ENCODE data around the gene B4GALT7.

B4GALT7 gene

DNA sequence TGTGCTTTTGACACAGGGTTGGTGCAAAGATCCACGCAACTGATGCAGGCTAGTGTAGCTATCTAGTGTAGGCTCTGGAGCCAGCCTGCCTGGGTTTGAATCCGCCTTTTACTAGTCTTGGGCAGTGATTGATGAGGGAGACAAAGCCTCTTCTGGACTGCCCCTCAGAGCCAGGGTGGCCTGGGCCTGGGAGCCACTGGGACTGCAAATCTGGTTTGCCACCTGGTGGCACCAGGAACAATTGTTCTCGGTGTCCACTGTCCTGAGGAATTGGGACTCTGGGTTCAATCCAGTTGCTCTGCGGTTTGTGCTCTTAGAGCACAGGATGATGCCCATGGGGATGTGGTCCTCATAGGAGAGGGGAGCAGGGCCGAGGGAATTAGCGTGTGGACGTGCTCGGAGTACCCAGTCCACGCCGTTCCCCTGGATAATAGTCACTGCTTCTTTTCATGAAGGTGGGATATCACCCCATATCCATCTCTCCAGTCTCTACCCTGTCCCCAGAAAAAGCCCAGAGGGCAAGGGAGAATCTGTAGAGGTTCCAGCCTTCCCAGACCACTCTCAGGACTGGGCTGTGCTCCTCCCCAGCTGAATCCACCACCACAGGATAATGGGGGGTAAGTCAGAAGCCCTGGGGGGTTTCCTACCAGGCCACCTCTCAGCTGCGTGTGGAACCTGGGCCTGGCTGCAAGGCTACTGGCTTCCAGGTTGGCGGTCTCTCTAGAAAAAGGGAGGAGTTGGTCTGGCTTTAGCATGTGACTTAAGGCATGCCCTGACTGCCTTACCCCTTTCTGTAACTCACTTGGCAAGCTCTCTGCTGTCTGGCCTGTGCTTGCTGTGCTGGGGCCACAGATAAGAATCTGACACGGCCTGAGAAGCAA, 1.9 kb downstream of the B4GALT7 start:
- no peak overlapping the region for H3K9ac ChIP-seq (ENCODE audit: low read depth in 1 of 2, low read length in 2 of 2)
- H3K27ac ChIP-seq (ENCODE audit: low read depth, low read length) = no peak overlapping the region
- H3K4me1 ChIP-seq (ENCODE audit: control insufficient read depth in 1 of 2, insufficient read depth in 2 of 2, low read length in 2 of 2) = peaks cover 31 to 42% of the 10 kb centered on the region in 2 donors
- H3K9me3 ChIP-seq (ENCODE audit: control insufficient read depth in 1 of 2, low read length in 2 of 2) = no peaks in the 10 kb centered on the region
- H3K27me3 ChIP-seq (ENCODE audit: control insufficient read depth in 1 of 2, insufficient read depth in 2 of 2, low read length in 2 of 2) = no peaks in the 10 kb centered on the region
- H3K36me3 ChIP-seq (ENCODE audit: control insufficient read depth in 1 of 2, insufficient read depth in 2 of 2, low read length in 2 of 2) = peaks cover 0 to 9% of the 10 kb centered on the region in 2 donors
- H3K4me3 ChIP-seq (ENCODE audit: low read depth in 1 of 2, low read length in 2 of 2) = no peak overlapping the region

DNA sequence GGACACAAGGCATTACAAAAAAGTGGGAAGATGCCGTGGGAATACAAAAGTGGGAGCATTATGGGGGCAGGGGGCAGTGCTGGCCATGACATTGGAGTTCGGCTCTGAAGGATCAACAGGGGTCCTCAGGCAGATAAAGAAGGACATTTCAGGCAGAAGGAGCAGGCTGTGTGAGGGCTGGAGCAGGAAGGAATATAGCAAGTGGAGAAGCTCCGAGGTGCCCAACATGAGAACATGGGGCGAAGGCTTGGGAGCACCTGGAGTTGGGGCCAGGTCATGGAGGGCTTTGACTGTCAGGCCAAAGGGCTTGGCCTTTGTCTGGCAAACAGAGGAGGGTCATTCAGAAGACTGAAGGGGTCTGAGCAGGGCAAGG, 2.5 kb downstream of the B4GALT7 start:
- H3K36me3 ChIP-seq (ENCODE audit: control insufficient read depth in 1 of 2, insufficient read depth in 2 of 2, low read length in 2 of 2) = peaks cover 0 to 11% of the 10 kb centered on the region in 2 donors
- H3K27me3 ChIP-seq (ENCODE audit: control insufficient read depth in 1 of 2, insufficient read depth in 2 of 2, low read length in 2 of 2) = no peaks in the 10 kb centered on the region
- no peak overlapping the region for H3K4me3 ChIP-seq (ENCODE audit: low read depth in 1 of 2, low read length in 2 of 2)
- no peaks in the 10 kb centered on the region for H3K9me3 ChIP-seq (ENCODE audit: control insufficient read depth in 1 of 2, low read length in 2 of 2)
- H3K4me1 ChIP-seq (ENCODE audit: control insufficient read depth in 1 of 2, insufficient read depth in 2 of 2, low read length in 2 of 2) = peaks cover 37 to 47% of the 10 kb centered on the region in 2 donors
- no peak overlapping the region for H3K9ac ChIP-seq (ENCODE audit: low read depth in 1 of 2, low read length in 2 of 2)
- no peak overlapping the region for H3K27ac ChIP-seq (ENCODE audit: low read depth, low read length)

DNA sequence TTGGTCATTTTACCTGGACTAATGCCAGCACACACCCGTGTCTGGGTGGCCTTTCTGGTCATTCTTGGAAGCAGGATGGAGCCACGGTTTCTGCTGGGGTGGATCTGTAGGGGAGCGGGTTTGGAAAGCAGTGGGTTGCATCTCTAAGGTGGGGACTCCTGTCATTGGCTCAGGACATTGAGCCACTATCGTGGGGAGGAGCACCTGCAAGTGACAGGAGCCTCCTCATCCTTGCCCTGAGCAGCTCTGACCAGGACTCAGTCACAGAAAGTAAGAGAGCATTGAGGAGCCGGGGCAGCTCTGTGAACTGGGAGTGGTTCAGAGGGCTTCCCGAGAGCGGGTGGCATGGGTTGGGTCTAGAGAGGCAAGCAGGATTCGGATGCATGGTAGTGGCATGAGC, 3.7 kb downstream of the B4GALT7 start:
- H3K9me3 ChIP-seq (ENCODE audit: control insufficient read depth in 1 of 2, low read length in 2 of 2) = no peaks in the 10 kb centered on the region
- peaks cover 37 to 52% of the 10 kb centered on the region in 2 donors for H3K4me1 ChIP-seq (ENCODE audit: control insufficient read depth in 1 of 2, insufficient read depth in 2 of 2, low read length in 2 of 2)
- no peak overlapping the region for H3K27ac ChIP-seq (ENCODE audit: low read depth, low read length)
- H3K36me3 ChIP-seq (ENCODE audit: control insufficient read depth in 1 of 2, insufficient read depth in 2 of 2, low read length in 2 of 2) = peaks cover 0 to 13% of the 10 kb centered on the region in 2 donors
- H3K27me3 ChIP-seq (ENCODE audit: control insufficient read depth in 1 of 2, insufficient read depth in 2 of 2, low read length in 2 of 2) = no peaks in the 10 kb centered on the region
- peak overlapping the region in 1 of 2 donors; percentile 58 for H3K4me3 ChIP-seq (ENCODE audit: low read depth in 1 of 2, low read length in 2 of 2)
- H3K9ac ChIP-seq (ENCODE audit: low read depth in 1 of 2, low read length in 2 of 2) = no peak overlapping the region

DNA sequence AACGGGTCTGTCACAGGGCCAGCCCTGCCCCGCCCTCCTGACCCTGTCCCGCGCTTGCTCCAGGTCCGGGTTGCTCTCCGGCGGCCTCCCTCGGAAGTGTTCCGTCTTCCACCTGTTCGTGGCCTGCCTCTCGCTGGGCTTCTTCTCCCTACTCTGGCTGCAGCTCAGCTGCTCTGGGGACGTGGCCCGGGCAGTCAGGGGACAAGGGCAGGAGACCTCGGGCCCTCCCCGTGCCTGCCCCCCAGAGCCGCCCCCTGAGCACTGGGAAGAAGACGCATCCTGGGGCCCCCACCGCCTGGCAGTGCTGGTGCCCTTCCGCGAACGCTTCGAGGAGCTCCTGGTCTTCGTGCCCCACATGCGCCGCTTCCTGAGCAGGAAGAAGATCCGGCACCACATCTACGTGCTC, 4.2 kb downstream of the B4GALT7 start:
- no peak overlapping the region for H3K27ac ChIP-seq (ENCODE audit: low read depth, low read length)
- peak overlapping the region; percentile 22 to 61 for H3K9ac ChIP-seq (ENCODE audit: low read depth in 1 of 2, low read length in 2 of 2)
- no peaks in the 10 kb centered on the region for H3K27me3 ChIP-seq (ENCODE audit: control insufficient read depth in 1 of 2, insufficient read depth in 2 of 2, low read length in 2 of 2)
- peaks cover 37 to 50% of the 10 kb centered on the region in 2 donors for H3K4me1 ChIP-seq (ENCODE audit: control insufficient read depth in 1 of 2, insufficient read depth in 2 of 2, low read length in 2 of 2)
- peaks cover 0 to 18% of the 10 kb centered on the region in 2 donors for H3K36me3 ChIP-seq (ENCODE audit: control insufficient read depth in 1 of 2, insufficient read depth in 2 of 2, low read length in 2 of 2)
- no peaks in the 10 kb centered on the region for H3K9me3 ChIP-seq (ENCODE audit: control insufficient read depth in 1 of 2, low read length in 2 of 2)
- peak overlapping the region; percentile 37 to 58 for H3K4me3 ChIP-seq (ENCODE audit: low read depth in 1 of 2, low read length in 2 of 2)

DNA sequence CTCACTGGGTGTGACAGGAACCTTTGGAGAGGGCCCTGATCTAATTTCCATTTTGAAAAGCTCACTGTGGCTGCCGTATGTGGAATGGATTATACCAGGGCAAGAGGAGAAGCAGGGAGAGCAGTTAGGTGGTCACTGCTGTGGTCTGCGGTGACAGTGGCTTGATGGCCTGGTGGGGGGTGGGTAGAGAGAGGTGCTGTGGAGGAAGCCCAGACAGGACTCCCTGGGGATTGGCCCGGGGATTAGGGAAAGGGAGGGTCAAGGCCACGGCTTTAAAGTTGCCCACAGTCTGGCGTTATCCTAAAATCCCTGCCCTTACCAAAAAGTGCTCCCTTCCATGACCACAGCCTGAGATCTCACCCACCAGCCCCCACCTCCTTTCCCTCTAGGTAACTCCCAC, 4.7 kb downstream of the B4GALT7 start:
- Histone ChIP-seq H3K4me1 (ENCODE audit: control insufficient read depth in 1 of 2, insufficient read depth in 2 of 2, low read length in 2 of 2) (peaks cover 37 to 49% of the 10 kb centered on the region in 2 donors), H3K9me3 (ENCODE audit: control insufficient read depth in 1 of 2, low read length in 2 of 2) (no peaks in the 10 kb centered on the region), H3K27ac (ENCODE audit: low read depth, low read length) (no peak overlapping the region), H3K27me3 (ENCODE audit: control insufficient read depth in 1 of 2, insufficient read depth in 2 of 2, low read length in 2 of 2) (no peaks in the 10 kb centered on the region), H3K4me3 (ENCODE audit: low read depth in 1 of 2, low read length in 2 of 2) (peak overlapping the region; percentile 37 to 58), H3K9ac (ENCODE audit: low read depth in 1 of 2, low read length in 2 of 2) (peak overlapping the region; percentile 22 to 61), H3K36me3 (ENCODE audit: control insufficient read depth in 1 of 2, insufficient read depth in 2 of 2, low read length in 2 of 2) (peaks cover 3 to 23% of the 10 kb centered on the region in 2 donors)

DNA sequence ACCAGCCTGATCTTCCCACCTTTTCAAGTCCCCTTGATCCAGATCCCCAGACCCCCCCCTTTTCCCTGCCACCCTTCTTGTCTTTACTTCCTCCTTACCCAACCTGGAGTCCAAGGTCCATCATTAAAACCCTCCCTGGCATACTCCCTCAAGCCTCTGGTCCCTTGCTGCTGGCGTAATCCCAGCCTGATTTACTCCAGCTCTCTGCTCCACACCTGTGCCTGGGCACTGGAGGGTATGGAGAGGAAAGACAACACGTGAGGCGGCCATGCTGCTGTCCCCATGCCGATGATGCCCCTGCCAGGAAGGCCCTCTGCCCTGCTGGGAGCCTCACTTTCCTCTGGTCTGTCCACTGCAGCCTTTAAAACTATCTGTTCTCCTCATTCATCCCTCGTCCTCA, 5.1 kb downstream of the B4GALT7 start:
- peaks cover 3 to 27% of the 10 kb centered on the region in 2 donors for H3K36me3 ChIP-seq (ENCODE audit: control insufficient read depth in 1 of 2, insufficient read depth in 2 of 2, low read length in 2 of 2)
- no peaks in the 10 kb centered on the region for H3K27me3 ChIP-seq (ENCODE audit: control insufficient read depth in 1 of 2, insufficient read depth in 2 of 2, low read length in 2 of 2)
- H3K4me3 ChIP-seq (ENCODE audit: low read depth in 1 of 2, low read length in 2 of 2) = peak overlapping the region; percentile 37 to 58
- no peak overlapping the region for H3K27ac ChIP-seq (ENCODE audit: low read depth, low read length)
- H3K9ac ChIP-seq (ENCODE audit: low read depth in 1 of 2, low read length in 2 of 2) = peak overlapping the region; percentile 22 to 61
- peaks cover 37 to 49% of the 10 kb centered on the region in 2 donors for H3K4me1 ChIP-seq (ENCODE audit: control insufficient read depth in 1 of 2, insufficient read depth in 2 of 2, low read length in 2 of 2)
- H3K9me3 ChIP-seq (ENCODE audit: control insufficient read depth in 1 of 2, low read length in 2 of 2) = no peaks in the 10 kb centered on the region

DNA sequence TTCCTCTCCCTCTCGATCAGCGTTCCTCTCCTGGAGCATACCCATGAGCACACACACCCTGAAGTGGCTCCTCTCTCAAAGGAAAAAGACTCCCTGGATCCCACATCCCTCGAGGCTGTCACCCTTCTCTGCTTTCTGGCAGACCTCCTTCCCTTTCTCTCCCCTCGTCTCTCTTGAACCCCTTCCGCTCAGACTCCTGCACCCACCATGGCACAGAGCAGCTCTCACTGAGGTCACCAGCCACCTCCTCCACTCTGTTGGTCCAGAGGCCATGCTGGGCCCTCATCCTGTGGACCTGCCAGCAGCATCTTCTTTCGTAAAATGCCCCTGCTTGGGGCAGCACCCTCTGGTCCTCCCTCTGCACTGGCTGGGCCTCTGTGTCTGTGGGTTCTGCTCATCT, 5.7 kb downstream of the B4GALT7 start:
- Histone ChIP-seq H3K36me3 (ENCODE audit: control insufficient read depth in 1 of 2, insufficient read depth in 2 of 2, low read length in 2 of 2) (peaks cover 3 to 30% of the 10 kb centered on the region in 2 donors), H3K4me1 (ENCODE audit: control insufficient read depth in 1 of 2, insufficient read depth in 2 of 2, low read length in 2 of 2) (peaks cover 34 to 47% of the 10 kb centered on the region in 2 donors), H3K4me3 (ENCODE audit: low read depth in 1 of 2, low read length in 2 of 2) (peak overlapping the region; percentile 37 to 58), H3K27me3 (ENCODE audit: control insufficient read depth in 1 of 2, insufficient read depth in 2 of 2, low read length in 2 of 2) (no peaks in the 10 kb centered on the region), H3K9me3 (ENCODE audit: control insufficient read depth in 1 of 2, low read length in 2 of 2) (no peaks in the 10 kb centered on the region), H3K27ac (ENCODE audit: low read depth, low read length) (no peak overlapping the region), H3K9ac (ENCODE audit: low read depth in 1 of 2, low read length in 2 of 2) (peak overlapping the region; percentile 9 to 22)

DNA sequence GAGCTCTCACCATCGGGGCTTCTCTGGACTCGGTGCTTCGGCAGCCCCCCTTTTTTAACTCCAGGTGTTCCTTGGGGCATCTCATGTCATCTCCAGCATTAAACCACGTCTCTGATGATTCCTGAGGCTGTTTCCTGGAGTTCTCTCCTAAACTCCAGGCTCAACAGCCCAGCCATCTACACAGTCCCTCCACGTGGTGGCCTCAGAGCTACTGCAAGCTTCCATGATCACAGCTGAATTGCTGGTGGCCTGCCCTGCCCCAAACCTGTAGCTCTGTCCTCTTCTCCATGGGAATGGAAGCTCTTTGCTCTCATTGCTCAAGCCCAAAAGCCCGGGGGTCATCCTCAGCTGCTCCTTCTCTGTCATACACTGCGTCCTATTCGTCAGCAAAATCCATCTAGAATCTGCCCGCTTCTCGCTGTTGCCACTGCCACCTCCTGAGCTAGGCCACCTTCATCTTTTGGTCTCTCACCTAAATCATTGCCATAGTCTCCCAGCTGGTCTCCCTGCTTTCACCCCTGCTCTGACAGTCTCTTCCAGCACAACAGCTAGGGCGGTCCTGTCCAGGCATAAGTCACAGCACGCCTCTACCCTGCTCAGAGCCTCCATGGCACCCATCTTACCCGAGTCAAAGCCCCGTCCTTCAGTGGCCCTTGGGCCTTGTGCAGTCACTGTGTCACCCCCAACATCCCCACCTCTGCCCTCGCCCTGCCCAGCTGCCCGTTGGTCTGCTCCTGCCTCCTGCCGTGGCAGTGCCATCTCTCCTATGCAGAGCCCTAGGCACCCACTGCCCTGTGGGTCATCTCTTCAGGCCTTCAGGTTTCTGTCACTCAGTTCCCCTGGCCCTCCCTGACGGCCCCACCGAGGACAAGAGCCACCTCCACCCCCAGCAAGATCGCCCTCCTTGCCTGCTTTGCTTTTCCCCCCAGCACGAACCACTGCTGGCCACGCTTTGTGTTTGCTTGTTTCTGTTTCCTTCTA, 6.4 kb downstream of the B4GALT7 start:
- Histone ChIP-seq H3K9me3 (ENCODE audit: control insufficient read depth in 1 of 2, low read length in 2 of 2) (no peaks in the 10 kb centered on the region), H3K27me3 (ENCODE audit: control insufficient read depth in 1 of 2, insufficient read depth in 2 of 2, low read length in 2 of 2) (no peaks in the 10 kb centered on the region), H3K36me3 (ENCODE audit: control insufficient read depth in 1 of 2, insufficient read depth in 2 of 2, low read length in 2 of 2) (peaks cover 3 to 33% of the 10 kb centered on the region in 2 donors), H3K27ac (ENCODE audit: low read depth, low read length) (no peak overlapping the region), H3K4me1 (ENCODE audit: control insufficient read depth in 1 of 2, insufficient read depth in 2 of 2, low read length in 2 of 2) (peaks cover 27 to 40% of the 10 kb centered on the region in 2 donors), H3K4me3 (ENCODE audit: low read depth in 1 of 2, low read length in 2 of 2) (no peak overlapping the region), H3K9ac (ENCODE audit: low read depth in 1 of 2, low read length in 2 of 2) (peak overlapping the region in 1 of 2 donors; percentile 16)

DNA sequence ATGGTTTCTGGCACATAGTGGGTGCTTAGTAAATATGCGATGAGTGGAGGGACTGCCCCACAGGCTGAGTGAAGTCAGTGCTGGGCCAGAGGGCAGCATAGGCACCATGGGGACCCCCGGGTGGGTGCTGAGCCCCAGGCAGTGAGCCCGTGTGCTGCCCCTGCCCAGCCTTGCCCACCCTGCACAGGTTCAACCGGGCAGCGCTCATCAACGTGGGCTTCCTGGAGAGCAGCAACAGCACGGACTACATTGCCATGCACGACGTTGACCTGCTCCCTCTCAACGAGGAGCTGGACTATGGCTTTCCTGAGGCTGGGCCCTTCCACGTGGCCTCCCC, 7.2 kb downstream of the B4GALT7 start:
- Histone ChIP-seq H3K4me1 (ENCODE audit: control insufficient read depth in 1 of 2, insufficient read depth in 2 of 2, low read length in 2 of 2) (peaks cover 27 to 39% of the 10 kb centered on the region in 2 donors), H3K27ac (ENCODE audit: low read depth, low read length) (no peak overlapping the region), H3K9me3 (ENCODE audit: control insufficient read depth in 1 of 2, low read length in 2 of 2) (no peaks in the 10 kb centered on the region), H3K9ac (ENCODE audit: low read depth in 1 of 2, low read length in 2 of 2) (peak overlapping the region in 1 of 2 donors; percentile 51), H3K36me3 (ENCODE audit: control insufficient read depth in 1 of 2, insufficient read depth in 2 of 2, low read length in 2 of 2) (peaks cover 3 to 33% of the 10 kb centered on the region in 2 donors), H3K4me3 (ENCODE audit: low read depth in 1 of 2, low read length in 2 of 2) (no peak overlapping the region), H3K27me3 (ENCODE audit: control insufficient read depth in 1 of 2, insufficient read depth in 2 of 2, low read length in 2 of 2) (no peaks in the 10 kb centered on the region)

Measured in duodenal mucosa (tissue), 2 donors.